ENCODE measurements around the gene NBEA.
"Not testable (repeated sequence)": the region's sequence is repeated elsewhere in the genome, so short reads cannot be mapped to it uniquely, and the experiment has no call there.

The NBEA gene

DNA sequence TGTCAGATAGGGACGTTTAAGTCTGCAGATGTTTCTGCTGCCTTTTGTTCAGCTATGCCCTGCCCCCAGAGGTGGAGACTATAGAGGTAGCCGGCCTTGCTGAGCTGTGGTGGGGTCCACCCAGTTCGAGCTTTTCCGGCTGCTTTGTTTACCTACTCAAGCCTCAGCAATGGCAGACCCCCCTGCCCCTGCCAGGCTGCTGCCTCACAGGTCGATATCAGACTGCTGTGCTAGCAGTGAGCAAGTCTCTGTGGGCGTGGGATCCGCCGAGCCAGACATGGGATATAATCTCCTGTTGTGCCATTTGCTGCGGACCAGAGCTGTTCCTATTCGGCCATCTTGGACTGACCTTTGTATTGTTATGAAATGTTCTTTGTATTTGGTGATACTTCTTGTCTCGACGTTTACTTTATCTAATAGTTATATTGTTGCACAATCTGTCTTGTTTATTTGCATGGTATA lies 46.3 kb downstream of the NBEA start:
- Histone ChIP-seq H3K27me3 (no peaks in the 10 kb centered on the region), H3K9me3 (replicated peaks in 1 of 11) (peaks cover 40 to 51% (median 44%) of the 10 kb centered on the region in 11 experiments), H3K4me2 (no peak overlapping the region), H3K9ac (no peak overlapping the region), H3K27ac (no peak overlapping the region), H3K36me3 (peaks cover 0 to 13% (median 10%) of the 10 kb centered on the region in 11 experiments; a peak in 7 of 22 replicates), H4K20me1 (no peaks in the 10 kb centered on the region), H3K4me3 (no peak overlapping the region), H3K4me1 (peaks cover 0 to 3% (median 0%) of the 10 kb centered on the region in 10 experiments; a peak in 2 of 20 replicates)
- TF ChIP-seq Cebpa-rat (IDR thresholded peaks at IDR 0.05) = no peak

DNA sequence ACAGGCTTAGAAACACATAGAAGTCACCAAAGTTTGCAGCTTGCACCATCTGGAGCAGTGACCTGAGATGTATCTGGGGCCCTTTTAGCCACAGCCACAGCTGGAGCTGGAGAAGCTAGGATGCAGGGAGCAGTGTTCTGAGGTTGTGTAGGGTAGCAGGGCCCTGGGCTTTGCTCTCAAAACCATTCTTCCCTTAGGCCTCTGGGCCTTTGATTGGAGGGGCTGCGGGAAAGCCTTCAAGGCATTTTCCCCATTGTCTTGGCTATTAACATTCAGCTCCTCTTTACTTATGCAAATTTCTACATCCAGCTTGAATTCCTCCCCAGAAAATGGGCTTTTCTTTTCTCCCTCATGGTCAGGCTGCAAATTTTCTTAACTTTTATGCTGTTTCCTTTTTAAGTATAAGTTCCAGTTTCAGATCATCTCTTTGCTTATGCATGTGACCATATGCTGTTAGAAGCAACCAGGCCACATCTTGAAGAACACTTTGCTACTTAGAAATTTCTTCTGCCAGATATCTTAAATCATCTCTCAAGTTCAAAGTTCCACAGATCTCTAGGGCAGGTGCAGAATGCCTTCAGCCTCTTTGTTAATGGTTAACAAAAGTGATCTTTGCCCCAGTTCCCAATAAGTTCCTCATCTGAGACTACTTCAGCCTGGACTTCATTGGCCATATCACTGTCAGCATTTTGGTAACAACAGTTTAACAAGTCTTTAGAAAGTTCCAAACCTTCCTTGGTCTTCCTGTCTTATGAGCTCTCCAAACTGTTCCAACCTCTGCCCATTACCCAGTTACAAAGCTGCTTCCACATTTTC lies 48.5 kb downstream of the NBEA start:
- no peak for TF ChIP-seq Cebpa-rat (IDR thresholded peaks at IDR 0.05)
- Histone ChIP-seq H3K4me1 (peaks cover 0 to 8% (median 0%) of the 10 kb centered on the region in 10 experiments; a peak in 4 of 20 replicates), H3K9ac (no peak overlapping the region), H3K27ac (no peak overlapping the region), H3K4me2 (no peak overlapping the region), H3K36me3 (peaks cover 0 to 13% (median 10%) of the 10 kb centered on the region in 11 experiments; a peak in 7 of 22 replicates), H3K4me3 (no peak overlapping the region; a peak in 1 of 20 replicates), H4K20me1 (no peaks in the 10 kb centered on the region), H3K27me3 (no peaks in the 10 kb centered on the region), H3K9me3 (replicated peaks in 1 of 11) (peaks cover 40 to 51% (median 44%) of the 10 kb centered on the region in 11 experiments)

DNA sequence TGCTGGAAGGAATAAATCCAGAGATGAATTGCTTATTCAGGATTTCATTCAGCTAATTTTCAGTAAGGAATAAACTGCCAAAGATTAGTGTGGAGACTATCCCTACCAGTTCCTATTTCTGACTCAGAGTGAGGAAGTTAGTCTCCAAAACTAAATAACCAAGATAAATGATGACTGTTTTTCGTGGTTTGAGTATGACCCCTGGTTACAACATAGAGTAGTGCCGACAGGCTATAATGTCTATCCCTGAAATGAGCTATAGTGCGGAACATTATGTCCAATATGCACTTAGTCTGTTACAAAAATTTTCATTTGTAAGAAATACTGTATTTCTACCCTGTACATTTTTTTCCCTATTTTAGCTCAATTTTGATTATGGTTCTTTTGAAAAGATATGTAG lies 51.4 kb downstream of the NBEA start:
- H3K9ac ChIP-seq = no peak overlapping the region
- no peak overlapping the region for H3K4me2 ChIP-seq
- TF ChIP-seq Cebpa-rat (IDR thresholded peaks at IDR 0.05) = no peak
- H3K36me3 ChIP-seq = peaks cover 0 to 13% (median 10%) of the 10 kb centered on the region in 11 experiments; a peak in 7 of 22 replicates
- H3K9me3 ChIP-seq (replicated peaks in 1 of 11) = peaks cover 31 to 43% (median 41%) of the 10 kb centered on the region in 11 experiments
- H3K27ac ChIP-seq = no peak overlapping the region
- no peak overlapping the region for H3K4me3 ChIP-seq
- no peaks in the 10 kb centered on the region for H3K27me3 ChIP-seq
- peaks cover 0 to 8% (median 0%) of the 10 kb centered on the region in 10 experiments; a peak in 4 of 20 replicates for H3K4me1 ChIP-seq
- no peaks in the 10 kb centered on the region for H4K20me1 ChIP-seq

DNA sequence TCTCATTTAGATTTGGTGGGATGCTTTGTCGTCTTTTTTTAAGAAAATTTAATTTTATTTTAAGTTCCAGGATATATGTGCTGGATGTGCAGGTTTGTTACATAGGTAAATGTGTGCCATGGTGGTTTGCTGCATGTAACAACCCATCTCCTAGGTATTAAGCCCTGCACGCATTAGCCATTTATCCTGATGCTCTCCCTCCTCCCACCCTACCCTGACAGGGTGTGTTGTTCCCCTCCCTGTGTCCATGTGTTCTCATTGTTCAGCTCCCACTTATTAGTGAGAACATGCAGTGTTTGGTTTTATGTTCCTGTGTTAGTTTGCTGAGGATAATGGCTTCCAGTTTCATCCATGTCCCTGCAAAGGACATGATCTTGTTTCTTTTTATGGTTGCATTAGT lies 61.7 kb downstream of the NBEA start:
- not testable (repeated sequence) for H3K4me2 ChIP-seq; H3K9me3 ChIP-seq (replicated peaks in 1 of 11); H3K4me1 ChIP-seq; H3K27ac ChIP-seq; H3K9ac ChIP-seq; H4K20me1 ChIP-seq; H3K27me3 ChIP-seq; H3K36me3 ChIP-seq; H3K4me3 ChIP-seq

DNA sequence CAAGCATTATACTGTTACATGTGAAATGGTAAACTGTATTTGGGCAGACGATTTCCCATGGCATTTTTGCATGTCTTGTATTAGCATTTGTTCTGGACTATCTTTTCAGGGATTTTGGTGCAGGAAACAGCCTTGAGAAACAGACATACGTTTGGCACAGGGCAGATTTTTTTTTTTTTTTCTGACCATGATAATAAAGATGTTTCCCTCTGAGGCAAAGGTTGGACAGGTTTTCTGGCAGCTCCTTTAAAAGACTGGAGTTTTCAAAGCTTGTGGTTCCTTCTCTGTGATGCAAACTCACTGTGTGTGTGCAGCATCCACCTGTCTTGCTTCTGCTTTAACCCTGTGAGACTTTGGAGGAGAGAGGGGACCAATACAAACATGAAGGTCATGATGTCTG lies 63.0 kb downstream of the NBEA start:
- H3K27me3 ChIP-seq = no peaks in the 10 kb centered on the region
- no peaks in the 10 kb centered on the region for H3K36me3 ChIP-seq
- no peak overlapping the region for H3K27ac ChIP-seq
- no peaks in the 10 kb centered on the region for H4K20me1 ChIP-seq
- H3K4me2 ChIP-seq = no peak overlapping the region
- TF ChIP-seq Cebpa-rat (IDR thresholded peaks at IDR 0.05) = no peak
- peaks cover 0 to 5% (median 0%) of the 10 kb centered on the region in 11 experiments; a peak in 1 of 22 replicates for H3K9me3 ChIP-seq (replicated peaks in 1 of 11)
- H3K4me1 ChIP-seq = no peaks in the 10 kb centered on the region
- no peak overlapping the region for H3K4me3 ChIP-seq
- no peak overlapping the region for H3K9ac ChIP-seq

DNA sequence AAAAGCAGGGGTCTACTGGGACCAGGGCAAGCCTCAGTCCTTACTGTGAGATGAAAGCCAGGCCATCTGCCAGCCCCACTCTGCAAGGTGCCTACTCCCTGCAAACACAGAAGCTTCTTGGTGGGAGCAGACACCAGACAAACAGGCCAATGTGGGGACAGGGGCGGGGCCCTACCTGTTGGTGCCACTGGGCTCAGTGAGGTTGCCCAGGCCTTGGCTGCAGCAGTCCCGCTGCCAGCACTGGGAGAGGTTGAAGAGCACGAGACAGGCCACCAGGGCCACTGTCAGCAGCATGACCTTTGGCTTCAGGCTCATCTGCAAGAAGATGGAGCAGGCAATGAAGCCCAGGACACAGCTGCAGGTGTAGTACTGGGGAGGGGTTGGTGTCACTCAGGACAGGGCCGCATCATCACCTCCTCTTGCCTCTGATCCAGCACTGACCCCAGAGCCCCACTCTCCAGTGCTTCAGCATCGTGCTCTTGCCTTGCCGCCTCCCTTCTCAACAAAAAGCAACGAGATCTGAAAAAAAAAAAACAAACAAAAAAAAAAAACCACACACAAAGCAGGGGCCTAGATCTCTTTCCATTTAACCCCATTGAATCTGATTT lies 72.6 kb downstream of the NBEA start:
- no peak overlapping the region for H3K4me3 ChIP-seq
- H3K27ac ChIP-seq = no peak overlapping the region
- no peaks in the 10 kb centered on the region for H3K36me3 ChIP-seq
- TF ChIP-seq Cebpa-rat (IDR thresholded peaks at IDR 0.05) = no peak
- H3K9me3 ChIP-seq (replicated peaks in 1 of 11) = no peaks in the 10 kb centered on the region
- H3K4me2 ChIP-seq = no peak overlapping the region
- H3K9ac ChIP-seq = no peak overlapping the region
- peaks cover 0 to 6% (median 0%) of the 10 kb centered on the region in 11 experiments; a peak in 1 of 22 replicates for H4K20me1 ChIP-seq
- no peaks in the 10 kb centered on the region for H3K4me1 ChIP-seq
- no peaks in the 10 kb centered on the region for H3K27me3 ChIP-seq

DNA sequence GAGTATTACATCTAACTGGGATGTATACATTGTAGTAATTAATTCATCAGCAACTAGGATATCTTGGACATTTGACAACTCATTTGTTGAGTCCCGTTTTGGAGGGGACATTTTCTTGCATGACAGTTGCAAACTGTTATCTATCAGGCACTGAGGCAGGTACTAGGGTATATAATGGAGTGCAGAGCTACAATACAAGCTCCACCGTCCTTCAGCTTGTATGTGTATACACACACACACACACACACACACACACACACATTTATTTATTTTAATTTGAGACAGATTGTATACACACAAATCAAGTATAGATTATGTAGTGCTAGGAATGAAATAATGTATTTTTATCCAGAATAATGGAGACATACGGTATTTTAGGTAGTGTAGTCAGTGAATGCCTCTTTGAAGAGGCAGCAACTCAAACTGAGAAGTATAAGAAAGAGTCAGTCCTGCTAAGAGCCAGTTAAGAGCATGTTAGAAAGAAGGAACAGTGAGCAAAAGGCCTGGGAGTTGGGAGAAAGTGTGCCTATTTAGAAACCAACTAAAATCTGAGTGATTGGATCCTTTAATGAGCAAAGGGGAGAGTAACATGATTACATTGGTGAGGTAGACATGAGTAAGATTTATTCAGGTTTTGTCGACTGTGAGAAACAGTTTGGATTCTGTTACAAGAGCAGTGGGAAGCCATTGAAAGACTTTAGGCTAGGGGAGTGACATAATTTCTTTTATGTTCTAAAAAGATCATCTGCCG lies 74.5 kb downstream of the NBEA start:
- no peak for TF ChIP-seq Cebpa-rat (IDR thresholded peaks at IDR 0.05)
- Histone ChIP-seq H3K36me3 (no peaks in the 10 kb centered on the region), H3K27ac (no peak overlapping the region), H3K4me3 (no peak overlapping the region), H4K20me1 (peaks cover 0 to 6% (median 0%) of the 10 kb centered on the region in 11 experiments; a peak in 1 of 22 replicates), H3K9me3 (replicated peaks in 1 of 11) (peaks cover 8 to 13% (median 11%) of the 10 kb centered on the region in 11 experiments; a peak in 21 of 22 replicates), H3K9ac (no peak overlapping the region), H3K27me3 (no peaks in the 10 kb centered on the region), H3K4me1 (no peaks in the 10 kb centered on the region), H3K4me2 (no peak overlapping the region)

DNA sequence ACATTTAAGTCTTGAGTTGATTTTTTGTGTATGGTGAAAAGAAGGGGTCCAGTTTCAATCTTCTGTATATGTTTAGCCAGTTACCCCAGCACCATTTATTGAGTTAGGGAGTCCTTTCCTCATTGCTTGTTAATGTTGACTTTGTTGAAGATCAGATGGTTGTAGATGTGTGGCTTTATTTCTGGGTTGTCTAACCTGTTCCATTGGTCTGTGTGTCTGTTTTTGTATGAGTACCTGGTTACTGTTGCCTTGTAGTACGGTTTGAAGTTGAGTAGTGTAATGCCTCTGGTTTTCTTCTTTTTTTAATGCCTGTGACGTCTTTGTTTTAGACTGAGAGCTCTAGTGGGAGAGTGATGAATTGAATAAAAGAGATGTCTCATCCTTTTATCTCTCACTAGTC lies 83.2 kb downstream of the NBEA start:
- no peaks in the 10 kb centered on the region for H4K20me1 ChIP-seq
- H3K36me3 ChIP-seq = no peaks in the 10 kb centered on the region
- H3K27me3 ChIP-seq = no peaks in the 10 kb centered on the region
- no peak overlapping the region for H3K4me3 ChIP-seq
- no peaks in the 10 kb centered on the region for H3K4me1 ChIP-seq
- H3K27ac ChIP-seq = no peak overlapping the region
- TF ChIP-seq Cebpa-rat (IDR thresholded peaks at IDR 0.05) = no peak
- H3K9ac ChIP-seq = no peak overlapping the region
- peaks cover 11 to 21% (median 15%) of the 10 kb centered on the region in 11 experiments; a peak in 21 of 22 replicates for H3K9me3 ChIP-seq (replicated peaks in 1 of 11)
- H3K4me2 ChIP-seq = no peak overlapping the region

DNA sequence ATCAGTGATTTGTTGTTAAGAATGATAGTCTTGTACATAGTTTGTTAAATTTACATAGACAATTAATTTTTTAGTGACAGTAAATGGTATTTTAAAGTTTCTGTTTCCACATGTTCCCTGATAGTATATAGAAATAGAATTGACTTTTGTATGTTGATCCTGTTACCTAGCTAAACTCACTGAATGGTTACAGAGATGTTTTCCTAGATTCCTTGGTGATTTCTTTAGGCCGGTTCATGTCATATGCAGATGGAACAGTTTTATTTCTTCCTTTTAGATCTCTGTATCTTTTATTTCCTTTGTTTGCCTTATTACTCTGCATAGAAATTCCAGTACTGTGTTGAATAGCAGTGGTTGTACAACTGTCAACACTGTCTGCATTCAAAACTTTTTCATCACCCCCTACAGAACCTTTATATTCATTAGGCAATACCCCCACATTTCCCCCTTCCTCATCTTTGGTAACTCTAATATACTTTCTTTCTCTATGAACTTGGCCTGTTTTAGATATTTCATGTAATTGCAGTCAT lies 86.3 kb downstream of the NBEA start:
- Histone ChIP-seq H3K4me1 (no peaks in the 10 kb centered on the region), H3K9me3 (replicated peaks in 1 of 11) (peaks cover 22 to 36% (median 28%) of the 10 kb centered on the region in 11 experiments), H3K4me3 (no peak overlapping the region), H3K4me2 (no peak overlapping the region), H3K27ac (no peak overlapping the region), H4K20me1 (no peaks in the 10 kb centered on the region), H3K9ac (no peak overlapping the region), H3K36me3 (peaks cover 0 to 4% (median 0%) of the 10 kb centered on the region in 11 experiments; a peak in 1 of 22 replicates), H3K27me3 (no peaks in the 10 kb centered on the region)
- no peak for TF ChIP-seq Cebpa-rat (IDR thresholded peaks at IDR 0.05)
